GM12874 (cell line): ENCODE results near the gene GPR55.

Source experiments
- CTCF ChIP-seq: IDR thresholded peaks from 2 replicates; pipeline ENCODE4 v1.5.1; 2011; ENCODE audit warnings: low read depth, mild to moderate bottlenecking, control low read depth, low read length, moderate library complexity; ENCODE audit not compliant: insufficient read depth

The GPR55 gene

GRCh38 chr2:230915319-230915718, 9.7 kb downstream of the GPR55 start:
- TF ChIP-seq CTCF = no peak

- TF ChIP-seq CTCF = no peak
These were observed 10.2 kb downstream of the GPR55 start for GRCh38 chr2:230914886-230915285.

- peak; percentile 67 for TF ChIP-seq CTCF
These were observed 11.5 kb downstream of the GPR55 start for GRCh38 chr2:230913406-230914143.

GRCh38 chr2:230912724-230913123, 12.3 kb downstream of the GPR55 start:
- TF ChIP-seq CTCF = no peak

- no peak for TF ChIP-seq CTCF
These were observed 13.0 kb downstream of the GPR55 start for GRCh38 chr2:230912046-230912445.

- TF ChIP-seq CTCF = no peak
These were observed 14.4 kb downstream of the GPR55 start for GRCh38 chr2:230910546-230911177.

GRCh38 chr2:230909841-230910545, 15.0 kb downstream of the GPR55 start:
- TF ChIP-seq CTCF = no peak
